ENCODE measurements around the gene DIO1. TPM values are rescaled to one million over a fixed set of nuclear protein-coding genes. Genes with fewer than 3 reads are reported as not detected.
"Not testable (repeated sequence)": the region's sequence is repeated elsewhere in the genome, so short reads cannot be mapped to it uniquely, and the experiment has no call there.

The DIO1 gene
- polyA plus RNA-seq, 1 donor from 2014 or later: not detected

DNA sequence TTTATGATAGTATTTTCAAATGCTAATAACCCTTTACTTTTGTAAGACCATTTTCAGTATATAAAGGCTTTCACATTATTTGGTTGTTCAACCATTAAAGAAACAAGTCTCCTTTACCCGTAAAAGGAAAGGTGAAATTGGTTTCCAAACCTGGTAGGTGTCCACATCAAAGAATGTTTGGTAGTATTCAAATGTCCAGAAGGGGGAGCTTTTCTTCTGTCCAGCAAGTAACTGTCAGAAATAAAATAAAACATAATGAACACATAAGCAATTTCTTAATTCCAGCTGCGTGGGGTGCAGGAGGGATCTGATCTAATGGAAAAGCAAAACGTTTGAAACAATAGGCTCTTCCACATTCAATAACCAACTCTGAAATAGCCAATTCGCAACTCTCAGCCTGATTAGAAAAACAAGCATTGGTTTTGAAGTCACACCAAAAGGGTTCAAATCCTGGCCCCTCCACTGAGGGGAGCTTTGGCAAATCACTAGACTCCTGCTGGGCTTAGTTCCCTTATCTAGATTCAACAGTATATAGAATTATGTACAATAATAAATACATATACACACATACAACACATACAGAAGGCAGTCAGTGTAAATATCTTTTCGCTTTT, 15.4 kb upstream of the DIO1 start:
- Histone ChIP-seq H3K9me3 (ENCODE audit: low read length) (no peaks in the 10 kb centered on the region), H4K20me1 (ENCODE audit: insufficient read depth) (no peaks in the 10 kb centered on the region), H3K27me3 (ENCODE audit: insufficient read depth, low read depth, low read length) (no peaks in the 10 kb centered on the region), H3K79me2 (replicated peaks; ENCODE audit: insufficient read depth, low read length) (no peaks in the 10 kb centered on the region), H3K4me3 (ENCODE audit: low read length) (no peak overlapping the region), H3K9ac (ENCODE audit: low read length) (no peak overlapping the region), H3F3A (ENCODE audit: insufficient read depth, low read length, poor library complexity, severe bottlenecking) (no peaks in the 10 kb centered on the region), H3K4me2 (ENCODE audit: low read length) (no peak overlapping the region), H3K9me2 (ENCODE audit: insufficient read depth, low read length) (no peaks in the 10 kb centered on the region), H3K36me3 (ENCODE audit: insufficient read depth, low read length) (no peaks in the 10 kb centered on the region), H2AFZ (ENCODE audit: low read depth, low read length) (no peak overlapping the region), H3K27ac (ENCODE audit: low read length) (no peak overlapping the region)
- TF ChIP-seq, protein P1, sequence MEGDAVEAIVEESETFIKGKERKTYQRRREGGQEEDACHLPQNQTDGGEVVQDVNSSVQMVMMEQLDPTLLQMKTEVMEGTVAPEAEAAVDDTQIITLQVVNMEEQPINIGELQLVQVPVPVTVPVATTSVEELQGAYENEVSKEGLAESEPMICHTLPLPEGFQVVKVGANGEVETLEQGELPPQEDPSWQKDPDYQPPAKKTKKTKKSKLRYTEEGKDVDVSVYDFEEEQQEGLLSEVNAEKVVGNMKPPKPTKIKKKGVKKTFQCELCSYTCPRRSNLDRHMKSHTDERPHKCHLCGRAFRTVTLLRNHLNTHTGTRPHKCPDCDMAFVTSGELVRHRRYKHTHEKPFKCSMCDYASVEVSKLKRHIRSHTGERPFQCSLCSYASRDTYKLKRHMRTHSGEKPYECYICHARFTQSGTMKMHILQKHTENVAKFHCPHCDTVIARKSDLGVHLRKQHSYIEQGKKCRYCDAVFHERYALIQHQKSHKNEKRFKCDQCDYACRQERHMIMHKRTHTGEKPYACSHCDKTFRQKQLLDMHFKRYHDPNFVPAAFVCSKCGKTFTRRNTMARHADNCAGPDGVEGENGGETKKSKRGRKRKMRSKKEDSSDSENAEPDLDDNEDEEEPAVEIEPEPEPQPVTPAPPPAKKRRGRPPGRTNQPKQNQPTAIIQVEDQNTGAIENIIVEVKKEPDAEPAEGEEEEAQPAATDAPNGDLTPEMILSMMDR (IDR thresholded peaks at IDR 0.05; ENCODE audit: poor library complexity, severe bottlenecking): peak; percentile 68
- TF ChIP-seq SMC3 (conservative IDR thresholded peaks at IDR 0.05; ENCODE audit: poor library complexity) (peak; percentile 79), EZH2 (IDR thresholded peaks at IDR 0.05; ENCODE audit: borderline replicate concordance, insufficient read depth, low read length, poor library complexity, severe bottlenecking) (no peak), RAD21 (conservative IDR thresholded peaks at IDR 0.05) (peak; percentile 71)

DNA sequence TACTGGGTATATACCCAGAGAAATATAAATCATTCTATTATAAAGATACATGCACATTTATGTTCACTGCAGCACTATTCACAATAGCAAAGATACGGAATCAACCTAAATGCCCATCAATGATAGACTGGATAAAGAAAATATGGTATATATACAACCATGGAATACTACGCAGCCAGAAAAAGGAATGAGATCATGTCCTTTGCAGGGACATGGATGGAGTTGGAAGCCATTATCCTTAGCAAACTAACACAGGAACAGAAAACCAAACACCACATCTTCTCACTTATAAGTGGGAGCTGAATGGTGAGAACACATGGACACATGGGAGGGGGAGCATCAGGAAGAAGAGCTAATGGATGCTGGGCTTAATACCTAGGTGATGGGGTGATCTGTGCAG, 12.1 kb upstream of the DIO1 start:
- not testable (repeated sequence) for H3K9me2 ChIP-seq (ENCODE audit: insufficient read depth, low read length); H3K36me3 ChIP-seq (ENCODE audit: insufficient read depth, low read length); H3F3A ChIP-seq (ENCODE audit: insufficient read depth, low read length, poor library complexity, severe bottlenecking); H3K9ac ChIP-seq (ENCODE audit: low read length); H3K79me2 ChIP-seq (replicated peaks; ENCODE audit: insufficient read depth, low read length); H3K9me3 ChIP-seq (ENCODE audit: low read length); H3K27me3 ChIP-seq (ENCODE audit: insufficient read depth, low read depth, low read length); H3K4me2 ChIP-seq (ENCODE audit: low read length); H3K4me3 ChIP-seq (ENCODE audit: low read length); H4K20me1 ChIP-seq (ENCODE audit: insufficient read depth); H3K27ac ChIP-seq (ENCODE audit: low read length); H2AFZ ChIP-seq (ENCODE audit: low read depth, low read length)

DNA sequence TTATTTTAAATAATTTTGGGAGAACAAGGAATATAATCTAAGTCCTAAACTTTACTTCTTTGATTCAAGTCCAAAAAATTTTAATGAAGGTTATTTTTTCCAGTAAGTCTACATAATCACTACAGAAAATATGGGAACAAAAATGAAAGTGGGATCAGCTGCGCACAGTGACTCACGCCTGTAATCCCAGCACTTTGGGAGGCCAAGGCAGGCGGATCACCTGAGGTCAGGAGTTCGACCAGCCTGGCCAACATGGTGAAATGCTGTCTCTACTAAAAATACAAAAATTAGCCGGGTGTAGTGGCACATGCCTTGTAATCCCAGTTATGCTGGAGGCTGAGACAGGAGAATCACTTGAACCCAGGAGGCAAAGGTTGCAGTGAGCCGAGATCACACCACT, 10.4 kb upstream of the DIO1 start:
- H3K36me3 ChIP-seq (ENCODE audit: insufficient read depth, low read length); H3K9me3 ChIP-seq (ENCODE audit: low read length); H3K4me3 ChIP-seq (ENCODE audit: low read length); H3K27ac ChIP-seq (ENCODE audit: low read length); H3K79me2 ChIP-seq (replicated peaks; ENCODE audit: insufficient read depth, low read length); H4K20me1 ChIP-seq (ENCODE audit: insufficient read depth); H3F3A ChIP-seq (ENCODE audit: insufficient read depth, low read length, poor library complexity, severe bottlenecking); H3K27me3 ChIP-seq (ENCODE audit: insufficient read depth, low read depth, low read length); H3K9ac ChIP-seq (ENCODE audit: low read length); H3K9me2 ChIP-seq (ENCODE audit: insufficient read depth, low read length); H2AFZ ChIP-seq (ENCODE audit: low read depth, low read length); H3K4me2 ChIP-seq (ENCODE audit: low read length): not testable (repeated sequence)

DNA sequence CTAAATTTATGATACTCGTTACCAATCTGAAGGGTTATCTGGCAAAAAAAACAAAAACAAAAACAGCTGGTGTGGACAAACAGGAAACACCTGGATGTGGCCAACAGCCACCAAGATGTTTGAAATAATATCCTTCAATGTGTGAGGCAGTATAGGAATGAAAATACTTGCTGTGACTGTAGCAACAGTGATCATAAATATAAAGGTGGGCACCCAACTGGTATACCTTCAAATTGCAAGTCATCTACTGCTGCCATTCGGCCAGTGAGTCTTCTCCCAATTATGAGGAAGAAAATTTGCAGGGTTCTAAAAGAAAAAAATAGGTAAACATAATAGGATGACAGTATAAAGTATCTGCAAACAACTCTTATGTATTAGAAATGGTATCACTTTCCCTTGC, 5.3 kb upstream of the DIO1 start:
- no peak overlapping the region for H2AFZ ChIP-seq (ENCODE audit: low read depth, low read length)
- H3K9me3 ChIP-seq (ENCODE audit: low read length): no peaks in the 10 kb centered on the region
- H3K27ac ChIP-seq (ENCODE audit: low read length): no peak overlapping the region
- TF ChIP-seq POLR2AphosphoS5 (IDR thresholded peaks at IDR 0.05) (no peak), EZH2 (IDR thresholded peaks at IDR 0.05; ENCODE audit: borderline replicate concordance, insufficient read depth, low read length, poor library complexity, severe bottlenecking) (no peak), TAF1 (IDR thresholded peaks at IDR 0.05; ENCODE audit: low read depth) (no peak), MXI1 (conservative IDR thresholded peaks at IDR 0.05; ENCODE audit: poor library complexity, severe bottlenecking) (no peak), SMC3 (conservative IDR thresholded peaks at IDR 0.05; ENCODE audit: poor library complexity) (no peak), EP300 (conservative IDR thresholded peaks at IDR 0.05; ENCODE audit: poor library complexity, severe bottlenecking) (no peak), RAD21 (conservative IDR thresholded peaks at IDR 0.05) (no peak)
- TF ChIP-seq, protein P1 (IDR thresholded peaks at IDR 0.05; ENCODE audit: poor library complexity, severe bottlenecking): no peak
- TF ChIP-seq, protein P2, sequence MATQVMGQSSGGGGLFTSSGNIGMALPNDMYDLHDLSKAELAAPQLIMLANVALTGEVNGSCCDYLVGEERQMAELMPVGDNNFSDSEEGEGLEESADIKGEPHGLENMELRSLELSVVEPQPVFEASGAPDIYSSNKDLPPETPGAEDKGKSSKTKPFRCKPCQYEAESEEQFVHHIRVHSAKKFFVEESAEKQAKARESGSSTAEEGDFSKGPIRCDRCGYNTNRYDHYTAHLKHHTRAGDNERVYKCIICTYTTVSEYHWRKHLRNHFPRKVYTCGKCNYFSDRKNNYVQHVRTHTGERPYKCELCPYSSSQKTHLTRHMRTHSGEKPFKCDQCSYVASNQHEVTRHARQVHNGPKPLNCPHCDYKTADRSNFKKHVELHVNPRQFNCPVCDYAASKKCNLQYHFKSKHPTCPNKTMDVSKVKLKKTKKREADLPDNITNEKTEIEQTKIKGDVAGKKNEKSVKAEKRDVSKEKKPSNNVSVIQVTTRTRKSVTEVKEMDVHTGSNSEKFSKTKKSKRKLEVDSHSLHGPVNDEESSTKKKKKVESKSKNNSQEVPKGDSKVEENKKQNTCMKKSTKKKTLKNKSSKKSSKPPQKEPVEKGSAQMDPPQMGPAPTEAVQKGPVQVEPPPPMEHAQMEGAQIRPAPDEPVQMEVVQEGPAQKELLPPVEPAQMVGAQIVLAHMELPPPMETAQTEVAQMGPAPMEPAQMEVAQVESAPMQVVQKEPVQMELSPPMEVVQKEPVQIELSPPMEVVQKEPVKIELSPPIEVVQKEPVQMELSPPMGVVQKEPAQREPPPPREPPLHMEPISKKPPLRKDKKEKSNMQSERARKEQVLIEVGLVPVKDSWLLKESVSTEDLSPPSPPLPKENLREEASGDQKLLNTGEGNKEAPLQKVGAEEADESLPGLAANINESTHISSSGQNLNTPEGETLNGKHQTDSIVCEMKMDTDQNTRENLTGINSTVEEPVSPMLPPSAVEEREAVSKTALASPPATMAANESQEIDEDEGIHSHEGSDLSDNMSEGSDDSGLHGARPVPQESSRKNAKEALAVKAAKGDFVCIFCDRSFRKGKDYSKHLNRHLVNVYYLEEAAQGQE (IDR thresholded peaks at IDR 0.05; ENCODE audit: borderline replicate concordance): no peak
- peak overlapping the region; percentile 73 for H3K9ac ChIP-seq (ENCODE audit: low read length)
- no peaks in the 10 kb centered on the region for H3F3A ChIP-seq (ENCODE audit: insufficient read depth, low read length, poor library complexity, severe bottlenecking)
- H3K9me2 ChIP-seq (ENCODE audit: insufficient read depth, low read length): no peaks in the 10 kb centered on the region
- H3K4me3 ChIP-seq (ENCODE audit: low read length): peak overlapping the region; percentile 100
- no peaks in the 10 kb centered on the region for H3K27me3 ChIP-seq (ENCODE audit: insufficient read depth, low read depth, low read length)
- H3K4me2 ChIP-seq (ENCODE audit: low read length): peak overlapping the region; percentile 45
- H3K36me3 ChIP-seq (ENCODE audit: insufficient read depth, low read length): no peaks in the 10 kb centered on the region
- H3K79me2 ChIP-seq (replicated peaks; ENCODE audit: insufficient read depth, low read length): no peaks in the 10 kb centered on the region
- no peaks in the 10 kb centered on the region for H4K20me1 ChIP-seq (ENCODE audit: insufficient read depth)
